Endothelial cell of umbilical vein (primary cell): ENCODE results near the gene MLPH.

Source experiments
- MYC ChIP-seq: IDR thresholded peaks from one replicate; pipeline ENCODE4 v1.6.1; 2011; ENCODE audit warnings: mild to moderate bottlenecking, low read depth, low read length
- POLR2A ChIP-seq: IDR thresholded peaks from 2 replicates; pipeline ENCODE4 v1.6.1; 2012; ENCODE audit warnings: low read depth, mild to moderate bottlenecking, control low read depth, low read length
- POLR2AphosphoS5 ChIP-seq: IDR thresholded peaks from 2 replicates; pipeline ENCODE4 v1.6.1; 2012; ENCODE audit warnings: low read depth, mild to moderate bottlenecking, control low read depth, low read length, moderate library complexity; ENCODE audit not compliant: insufficient read depth

DNA sequence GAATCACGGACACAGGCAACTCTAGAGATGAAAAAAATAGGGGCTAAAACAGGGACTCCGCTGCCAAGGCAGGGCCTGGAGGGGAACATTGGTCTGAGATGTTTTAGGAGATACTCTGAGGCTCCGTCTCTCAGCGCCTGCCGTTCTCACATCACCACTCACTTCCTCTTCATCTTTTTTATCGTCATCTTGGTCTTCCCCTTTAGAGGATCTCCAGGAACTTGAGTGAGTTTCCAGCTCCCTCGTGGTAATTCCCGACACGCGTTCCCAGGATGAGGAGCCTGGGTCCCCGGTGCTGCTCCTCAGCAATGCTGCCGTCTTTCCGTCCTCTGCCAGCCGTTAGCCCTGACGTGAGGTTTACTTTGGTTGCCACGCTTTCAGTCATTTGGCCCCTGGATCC, 16.1 kb downstream of the MLPH start:
- TF ChIP-seq POLR2AphosphoS5 (no peak), POLR2A (no peak), MYC (no peak)
